ENCODE data around the gene UBL4B. TPM values are rescaled to one million over a fixed set of nuclear protein-coding genes. Genes with fewer than 3 reads are reported as not detected.

UBL4B gene
- total and polyA plus RNA-seq, 9 of the 15 experiments (the other 6 are each of a cell fraction or from before 2014, with no cell fraction given), result not detected

GRCh38 chr1:110065841-110066240 lies 46.4 kb upstream of the UBL4B start (continued):
- TF ChIP-seq, protein P1, sequence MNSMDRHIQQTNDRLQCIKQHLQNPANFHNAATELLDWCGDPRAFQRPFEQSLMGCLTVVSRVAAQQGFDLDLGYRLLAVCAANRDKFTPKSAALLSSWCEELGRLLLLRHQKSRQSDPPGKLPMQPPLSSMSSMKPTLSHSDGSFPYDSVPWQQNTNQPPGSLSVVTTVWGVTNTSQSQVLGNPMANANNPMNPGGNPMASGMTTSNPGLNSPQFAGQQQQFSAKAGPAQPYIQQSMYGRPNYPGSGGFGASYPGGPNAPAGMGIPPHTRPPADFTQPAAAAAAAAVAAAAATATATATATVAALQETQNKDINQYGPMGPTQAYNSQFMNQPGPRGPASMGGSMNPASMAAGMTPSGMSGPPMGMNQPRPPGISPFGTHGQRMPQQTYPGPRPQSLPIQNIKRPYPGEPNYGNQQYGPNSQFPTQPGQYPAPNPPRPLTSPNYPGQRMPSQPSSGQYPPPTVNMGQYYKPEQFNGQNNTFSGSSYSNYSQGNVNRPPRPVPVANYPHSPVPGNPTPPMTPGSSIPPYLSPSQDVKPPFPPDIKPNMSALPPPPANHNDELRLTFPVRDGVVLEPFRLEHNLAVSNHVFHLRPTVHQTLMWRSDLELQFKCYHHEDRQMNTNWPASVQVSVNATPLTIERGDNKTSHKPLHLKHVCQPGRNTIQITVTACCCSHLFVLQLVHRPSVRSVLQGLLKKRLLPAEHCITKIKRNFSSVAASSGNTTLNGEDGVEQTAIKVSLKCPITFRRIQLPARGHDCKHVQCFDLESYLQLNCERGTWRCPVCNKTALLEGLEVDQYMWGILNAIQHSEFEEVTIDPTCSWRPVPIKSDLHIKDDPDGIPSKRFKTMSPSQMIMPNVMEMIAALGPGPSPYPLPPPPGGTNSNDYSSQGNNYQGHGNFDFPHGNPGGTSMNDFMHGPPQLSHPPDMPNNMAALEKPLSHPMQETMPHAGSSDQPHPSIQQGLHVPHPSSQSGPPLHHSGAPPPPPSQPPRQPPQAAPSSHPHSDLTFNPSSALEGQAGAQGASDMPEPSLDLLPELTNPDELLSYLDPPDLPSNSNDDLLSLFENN (IDR thresholded peaks at IDR 0.05; ENCODE audit: low read depth in 2 of 2, low read length in 2 of 2), result no peak
- TF ChIP-seq NFIC (IDR thresholded peaks at IDR 0.05) (no peak), ZNF512 (tag; IDR thresholded peaks at IDR 0.05) (no peak), SIN3A (IDR thresholded peaks at IDR 0.05; ENCODE audit: borderline replicate concordance in 2 of 2, control insufficient read depth in 1 of 2, low read depth in 2 of 2, low read length in 2 of 2) (no peak), CREM (IDR thresholded peaks at IDR 0.05; ENCODE audit: low read depth) (no peak), STAT5B (CRISPR knock-in tag; IDR thresholded peaks at IDR 0.05) (no peak)
